GM23338 (cell line): ENCODE results near the gene ATF6. TPM values are rescaled to one million over a fixed set of nuclear protein-coding genes. Genes with fewer than 3 reads are reported as not detected.

Experiments
- ATAC-seq: fragments of 200-7000 bp; cut with Tn5 transposase; 3 replicates; pipeline ENCODE4 v1.9.1; 2020
- DNase-seq: peaks from one replicate; pipeline ENCODE4 v3.0.0-alpha.2; 2015; ENCODE audit warnings: low spot score
- H2AFZ ChIP-seq: fragments of 200-600 bp; sonication (generic); 2 replicates; pipeline ENCODE4 v1.8.0; 2016; ENCODE audit warnings: antibody characterized with exemption, mild to moderate bottlenecking, moderate library complexity
- H3F3A ChIP-seq: fragments of 200-600 bp; sonication (generic); replicated peaks from 2 replicates; pipeline ENCODE4 v1.8.0; 2017; ENCODE audit warnings: antibody characterized with exemption, mixed run types, low read depth
- H3K27ac ChIP-seq: fragments of 200-600 bp; sonication (generic); 2 replicates; pipeline ENCODE4 v1.6.1; 2016; ENCODE audit warnings: low read depth
- H3K27me3 ChIP-seq: fragments of 200-600 bp; sonication (generic); 2 replicates; pipeline ENCODE4 v1.8.0; 2016; ENCODE audit warnings: mild to moderate bottlenecking, mixed run types, moderate library complexity; ENCODE audit not compliant: insufficient read depth
- H3K36me3 ChIP-seq: fragments of 200-600 bp; sonication (generic); 2 replicates; pipeline ENCODE4 v1.8.0; 2016; ENCODE audit warnings: mild to moderate bottlenecking; ENCODE audit not compliant: insufficient read depth
- H3K4me1 ChIP-seq: fragments of 200-600 bp; sonication (generic); 2 replicates; pipeline ENCODE4 v1.8.0; 2016; ENCODE audit warnings: mild to moderate bottlenecking, moderate library complexity; ENCODE audit not compliant: insufficient read depth
- H3K4me2 ChIP-seq: fragments of 200-600 bp; sonication (generic); 2 replicates; pipeline ENCODE4 v1.7.1; 2017; ENCODE audit warnings: mixed run types
- H3K4me3 ChIP-seq: fragments of 200-600 bp; sonication (generic); 2 replicates; pipeline ENCODE4 v1.6.1; 2016; ENCODE audit warnings: mixed run types
- H3K79me2 ChIP-seq: fragments of 200-600 bp; sonication (generic); replicated peaks from 2 replicates; pipeline ENCODE4 v1.8.0; 2017; ENCODE audit warnings: mild to moderate bottlenecking; ENCODE audit not compliant: insufficient read depth
- H3K9me2 ChIP-seq: fragments of 200-600 bp; sonication (generic); 2 replicates; pipeline ENCODE4 v1.8.0; 2017; ENCODE audit not compliant: insufficient read depth
- H4K20me1 ChIP-seq: fragments of 200-600 bp; sonication (generic); replicated peaks from 2 replicates; pipeline ENCODE4 v1.8.0; 2017; ENCODE audit warnings: mild to moderate bottlenecking; ENCODE audit not compliant: insufficient read depth
- H3K27ac Mint-ChIP-seq: 2 replicates; pipeline ENCODE4 v1.8.0; 2020; ENCODE audit warnings: inconsistent platforms, mild to moderate bottlenecking, moderate library complexity, mixed read lengths
- H3K27me3 Mint-ChIP-seq: 3 replicates; pipeline ENCODE4 v1.8.0; 2022; ENCODE audit warnings: low read depth, mild to moderate bottlenecking, moderate library complexity, mixed read lengths, inconsistent platforms; ENCODE audit not compliant: insufficient read depth, poor library complexity
- H3K36me3 Mint-ChIP-seq: 3 replicates; pipeline ENCODE4 v1.8.0; 2021; ENCODE audit warnings: low read depth, mild to moderate bottlenecking, inconsistent platforms, moderate library complexity, mixed read lengths
- H3K4me1 Mint-ChIP-seq: 3 replicates; pipeline ENCODE4 v1.8.0; 2020; ENCODE audit warnings: mild to moderate bottlenecking, inconsistent platforms, mixed read lengths
- H3K4me3 Mint-ChIP-seq: 3 replicates; pipeline ENCODE4 v1.8.0; 2021; ENCODE audit warnings: moderate library complexity, mild to moderate bottlenecking, inconsistent platforms, mixed read lengths
- H3K9me3 Mint-ChIP-seq: 3 replicates; pipeline ENCODE4 v1.8.0; 2020; ENCODE audit warnings: moderate library complexity, mild to moderate bottlenecking, inconsistent platforms, mixed read lengths
- CREB1 ChIP-seq: fragments of 250-450 bp; sonication (Bioruptor Pico); IDR thresholded peaks from 2 replicates; pipeline ENCODE4 v1.5.0; 2020; ENCODE audit warnings: low read depth, mild to moderate bottlenecking, moderate library complexity
- EZH2 ChIP-seq: fragments of 200-600 bp; sonication (generic); IDR thresholded peaks from one replicate; pipeline ENCODE4 v1.8.0; 2017; ENCODE audit warnings: antibody characterized with exemption, mild to moderate bottlenecking, low read depth; ENCODE audit not compliant: unreplicated experiment
- EZH2phosphoT487 ChIP-seq: fragments of 200-600 bp; sonication (generic); IDR thresholded peaks from one replicate; pipeline ENCODE4 v1.8.1; 2018; ENCODE audit warnings: antibody characterized with exemption; ENCODE audit not compliant: unreplicated experiment
- JUNB ChIP-seq: IDR thresholded peaks from one replicate; pipeline ENCODE4 v1.6.1; 2016; ENCODE audit warnings: antibody characterized with exemption; ENCODE audit not compliant: unreplicated experiment
- NANOG ChIP-seq: IDR thresholded peaks from 2 replicates; pipeline ENCODE4 v1.6.1; 2016; ENCODE audit warnings: antibody characterized with exemption, borderline replicate concordance
- POLR2AphosphoS5 ChIP-seq: IDR thresholded peaks from 2 replicates; pipeline ENCODE4 v1.6.1; 2016; ENCODE audit warnings: antibody characterized with exemption, low read depth
- REST ChIP-seq: IDR thresholded peaks from one replicate; pipeline ENCODE4 v1.6.1; 2018; ENCODE audit warnings: antibody characterized with exemption; ENCODE audit not compliant: unreplicated experiment
- STAT1 ChIP-seq: IDR thresholded peaks from one replicate; pipeline ENCODE4 v1.6.1; 2016; ENCODE audit warnings: antibody characterized with exemption; ENCODE audit not compliant: unreplicated experiment
- ZNF114 ChIP-seq: fragments of 250-450 bp; sonication (Bioruptor Pico); IDR thresholded peaks from 2 replicates; pipeline ENCODE4 v1.5.0; 2020; ENCODE audit warnings: mild to moderate bottlenecking, moderate library complexity
- ZNF331 ChIP-seq: fragments of 250-450 bp; sonication (Bioruptor Pico); IDR thresholded peaks from 2 replicates; pipeline ENCODE4 v1.5.0; 2020; ENCODE audit warnings: low read depth, mild to moderate bottlenecking, moderate library complexity
- polyA plus RNA-seq: library from polyadenylated mRNA; unstranded; fragments of >200 nt; fragmentation: Nextera tagmentation; extraction: Ambion mirVana; gene quantifications from 2 replicates; pipeline ENCODE4 v1.2.1, GENCODE V29; 2016
- total RNA-seq: library from RNA; depleted of rRNA; stranded (reverse); fragments of >200 nt; shearing (Covaris generic); gene quantifications from 2 replicates; pipeline ENCODE4 v1.2.3, GENCODE V29; 2014
- TF ChIP-seq, protein P1 (sequence below): IDR thresholded peaks from 2 replicates; pipeline ENCODE4 v1.6.1; 2016; ENCODE audit warnings: antibody characterized with exemption
- TF ChIP-seq, protein P2 (sequence below): fragments of 250-450 bp; sonication (Bioruptor Pico); IDR thresholded peaks from 2 replicates; pipeline ENCODE4 v1.5.0; 2020; ENCODE audit warnings: mild to moderate bottlenecking, moderate library complexity
- TF ChIP-seq, protein P3 (sequence below), 2 experiments: fragments of 200-600 bp in 1 of 2; sonication (generic) in 1 of 2; conservative IDR thresholded peaks; 2 replicates each; pipeline versions ENCODE4 v1.5.1 to v1.6.1; 2016 to 2017; ENCODE audit warnings: antibody characterized with exemption in 2 of 2, low read depth in 2 of 2, mild to moderate bottlenecking in 2 of 2, moderate library complexity in 1 of 2

Gene ATF6
- total and polyA plus RNA-seq, 2 experiments from 2014 or later: 5.0 to 13.5 TPM

- H3F3A ChIP-seq: no peaks in the 10 kb centered on the region
- no peak overlapping the region for H3K4me3 Mint-ChIP-seq
- no peaks in the 10 kb centered on the region for H3K36me3 ChIP-seq
- peaks cover 2% of the 10 kb centered on the region; the same call in 1 of the 3 replicates for H3K36me3 Mint-ChIP-seq
- no peak overlapping the region for H3K4me3 ChIP-seq
- peaks cover 6% of the 10 kb centered on the region; the same call in 2 of the 3 replicates for H3K4me1 Mint-ChIP-seq
- DNase-seq (no peak), ATAC-seq (no peak)
- H3K27ac Mint-ChIP-seq: no peak overlapping the region
- no peak overlapping the region for H3K27ac ChIP-seq
- H3K9me3 Mint-ChIP-seq: no peaks in the 10 kb centered on the region; the same call in 2 of the 3 replicates
- H3K27me3 Mint-ChIP-seq: no peaks in the 10 kb centered on the region
- H4K20me1 ChIP-seq: no peaks in the 10 kb centered on the region
- no peak overlapping the region for H2AFZ ChIP-seq
- H3K79me2 ChIP-seq: no peaks in the 10 kb centered on the region
- H3K9me2 ChIP-seq: no peaks in the 10 kb centered on the region
- TF ChIP-seq REST (no peak), NANOG (no peak), CREB1 (CRISPR knock-in tag) (no peak), JUNB (no peak), EZH2 (no peak), ZNF331 (CRISPR knock-in tag) (no peak), POLR2AphosphoS5 (no peak), ZNF114 (CRISPR knock-in tag) (no peak), EZH2phosphoT487 (no peak), STAT1 (no peak)
- TF ChIP-seq, protein P1, sequence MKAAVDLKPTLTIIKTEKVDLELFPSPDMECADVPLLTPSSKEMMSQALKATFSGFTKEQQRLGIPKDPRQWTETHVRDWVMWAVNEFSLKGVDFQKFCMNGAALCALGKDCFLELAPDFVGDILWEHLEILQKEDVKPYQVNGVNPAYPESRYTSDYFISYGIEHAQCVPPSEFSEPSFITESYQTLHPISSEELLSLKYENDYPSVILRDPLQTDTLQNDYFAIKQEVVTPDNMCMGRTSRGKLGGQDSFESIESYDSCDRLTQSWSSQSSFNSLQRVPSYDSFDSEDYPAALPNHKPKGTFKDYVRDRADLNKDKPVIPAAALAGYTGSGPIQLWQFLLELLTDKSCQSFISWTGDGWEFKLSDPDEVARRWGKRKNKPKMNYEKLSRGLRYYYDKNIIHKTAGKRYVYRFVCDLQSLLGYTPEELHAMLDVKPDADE: no peak
- TF ChIP-seq, protein P2, sequence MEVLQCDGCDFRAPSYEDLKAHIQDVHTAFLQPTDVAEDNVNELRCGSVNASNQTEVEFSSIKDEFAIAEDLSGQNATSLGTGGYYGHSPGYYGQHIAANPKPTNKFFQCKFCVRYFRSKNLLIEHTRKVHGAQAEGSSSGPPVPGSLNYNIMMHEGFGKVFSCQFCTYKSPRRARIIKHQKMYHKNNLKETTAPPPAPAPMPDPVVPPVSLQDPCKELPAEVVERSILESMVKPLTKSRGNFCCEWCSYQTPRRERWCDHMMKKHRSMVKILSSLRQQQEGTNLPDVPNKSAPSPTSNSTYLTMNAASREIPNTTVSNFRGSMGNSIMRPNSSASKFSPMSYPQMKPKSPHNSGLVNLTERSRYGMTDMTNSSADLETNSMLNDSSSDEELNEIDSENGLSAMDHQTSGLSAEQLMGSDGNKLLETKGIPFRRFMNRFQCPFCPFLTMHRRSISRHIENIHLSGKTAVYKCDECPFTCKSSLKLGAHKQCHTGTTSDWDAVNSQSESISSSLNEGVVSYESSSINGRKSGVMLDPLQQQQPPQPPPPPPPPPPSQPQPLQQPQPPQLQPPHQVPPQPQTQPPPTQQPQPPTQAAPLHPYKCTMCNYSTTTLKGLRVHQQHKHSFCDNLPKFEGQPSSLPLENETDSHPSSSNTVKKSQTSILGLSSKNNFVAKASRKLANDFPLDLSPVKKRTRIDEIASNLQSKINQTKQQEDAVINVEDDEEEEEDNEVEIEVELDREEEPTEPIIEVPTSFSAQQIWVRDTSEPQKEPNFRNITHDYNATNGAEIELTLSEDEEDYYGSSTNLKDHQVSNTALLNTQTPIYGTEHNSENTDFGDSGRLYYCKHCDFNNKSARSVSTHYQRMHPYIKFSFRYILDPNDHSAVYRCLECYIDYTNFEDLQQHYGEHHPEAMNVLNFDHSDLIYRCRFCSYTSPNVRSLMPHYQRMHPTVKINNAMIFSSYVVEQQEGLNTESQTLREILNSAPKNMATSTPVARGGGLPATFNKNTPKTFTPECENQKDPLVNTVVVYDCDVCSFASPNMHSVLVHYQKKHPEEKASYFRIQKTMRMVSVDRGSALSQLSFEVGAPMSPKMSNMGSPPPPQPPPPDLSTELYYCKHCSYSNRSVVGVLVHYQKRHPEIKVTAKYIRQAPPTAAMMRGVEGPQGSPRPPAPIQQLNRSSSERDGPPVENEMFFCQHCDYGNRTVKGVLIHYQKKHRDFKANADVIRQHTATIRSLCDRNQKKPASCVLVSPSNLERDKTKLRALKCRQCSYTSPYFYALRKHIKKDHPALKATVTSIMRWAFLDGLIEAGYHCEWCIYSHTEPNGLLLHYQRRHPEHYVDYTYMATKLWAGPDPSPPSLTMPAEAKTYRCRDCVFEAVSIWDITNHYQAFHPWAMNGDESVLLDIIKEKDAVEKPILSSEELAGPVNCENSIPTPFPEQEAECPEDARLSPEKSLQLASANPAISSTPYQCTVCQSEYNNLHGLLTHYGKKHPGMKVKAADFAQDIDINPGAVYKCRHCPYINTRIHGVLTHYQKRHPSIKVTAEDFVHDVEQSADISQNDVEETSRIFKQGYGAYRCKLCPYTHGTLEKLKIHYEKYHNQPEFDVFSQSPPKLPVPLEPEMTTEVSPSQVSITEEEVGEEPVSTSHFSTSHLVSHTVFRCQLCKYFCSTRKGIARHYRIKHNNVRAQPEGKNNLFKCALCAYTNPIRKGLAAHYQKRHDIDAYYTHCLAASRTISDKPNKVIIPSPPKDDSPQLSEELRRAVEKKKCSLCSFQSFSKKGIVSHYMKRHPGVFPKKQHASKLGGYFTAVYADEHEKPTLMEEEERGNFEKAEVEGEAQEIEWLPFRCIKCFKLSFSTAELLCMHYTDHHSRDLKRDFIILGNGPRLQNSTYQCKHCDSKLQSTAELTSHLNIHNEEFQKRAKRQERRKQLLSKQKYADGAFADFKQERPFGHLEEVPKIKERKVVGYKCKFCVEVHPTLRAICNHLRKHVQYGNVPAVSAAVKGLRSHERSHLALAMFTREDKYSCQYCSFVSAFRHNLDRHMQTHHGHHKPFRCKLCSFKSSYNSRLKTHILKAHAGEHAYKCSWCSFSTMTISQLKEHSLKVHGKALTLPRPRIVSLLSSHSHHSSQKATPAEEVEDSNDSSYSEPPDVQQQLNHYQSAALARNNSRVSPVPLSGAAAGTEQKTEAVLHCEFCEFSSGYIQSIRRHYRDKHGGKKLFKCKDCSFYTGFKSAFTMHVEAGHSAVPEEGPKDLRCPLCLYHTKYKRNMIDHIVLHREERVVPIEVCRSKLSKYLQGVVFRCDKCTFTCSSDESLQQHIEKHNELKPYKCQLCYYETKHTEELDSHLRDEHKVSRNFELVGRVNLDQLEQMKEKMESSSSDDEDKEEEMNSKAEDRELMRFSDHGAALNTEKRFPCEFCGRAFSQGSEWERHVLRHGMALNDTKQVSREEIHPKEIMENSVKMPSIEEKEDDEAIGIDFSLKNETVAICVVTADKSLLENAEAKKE: no peak
- TF ChIP-seq, protein P3, sequence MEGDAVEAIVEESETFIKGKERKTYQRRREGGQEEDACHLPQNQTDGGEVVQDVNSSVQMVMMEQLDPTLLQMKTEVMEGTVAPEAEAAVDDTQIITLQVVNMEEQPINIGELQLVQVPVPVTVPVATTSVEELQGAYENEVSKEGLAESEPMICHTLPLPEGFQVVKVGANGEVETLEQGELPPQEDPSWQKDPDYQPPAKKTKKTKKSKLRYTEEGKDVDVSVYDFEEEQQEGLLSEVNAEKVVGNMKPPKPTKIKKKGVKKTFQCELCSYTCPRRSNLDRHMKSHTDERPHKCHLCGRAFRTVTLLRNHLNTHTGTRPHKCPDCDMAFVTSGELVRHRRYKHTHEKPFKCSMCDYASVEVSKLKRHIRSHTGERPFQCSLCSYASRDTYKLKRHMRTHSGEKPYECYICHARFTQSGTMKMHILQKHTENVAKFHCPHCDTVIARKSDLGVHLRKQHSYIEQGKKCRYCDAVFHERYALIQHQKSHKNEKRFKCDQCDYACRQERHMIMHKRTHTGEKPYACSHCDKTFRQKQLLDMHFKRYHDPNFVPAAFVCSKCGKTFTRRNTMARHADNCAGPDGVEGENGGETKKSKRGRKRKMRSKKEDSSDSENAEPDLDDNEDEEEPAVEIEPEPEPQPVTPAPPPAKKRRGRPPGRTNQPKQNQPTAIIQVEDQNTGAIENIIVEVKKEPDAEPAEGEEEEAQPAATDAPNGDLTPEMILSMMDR (conservative IDR thresholded peaks at IDR 0.05; ENCODE audit: low read depth in 2 of 2): no peak
- H3K27me3 ChIP-seq: no peaks in the 10 kb centered on the region
- H3K4me2 ChIP-seq: no peak overlapping the region
- H3K4me1 ChIP-seq: 0 out of 2 replicates have a peak, but pooled peaks cover 3% of the 10 kb centered on the region
Measured at GRCh38 chr1:161998811-161999210, 232.7 kb downstream of the ATF6 start.
